Measurements from ENCODE around the gene DPP6. TPM values are rescaled to one million over a fixed set of nuclear protein-coding genes. Genes with fewer than 3 reads are reported as not detected.
A peak's percentile ranks its signal among the peaks of the same experiment; 100 is the strongest.

Gene DPP6
- total and polyA plus RNA-seq, 2 of the 8 experiments (the other 6 are each of a cell fraction or from before 2014, with no cell fraction given), result 4.7 to 6.8 TPM

DNA sequence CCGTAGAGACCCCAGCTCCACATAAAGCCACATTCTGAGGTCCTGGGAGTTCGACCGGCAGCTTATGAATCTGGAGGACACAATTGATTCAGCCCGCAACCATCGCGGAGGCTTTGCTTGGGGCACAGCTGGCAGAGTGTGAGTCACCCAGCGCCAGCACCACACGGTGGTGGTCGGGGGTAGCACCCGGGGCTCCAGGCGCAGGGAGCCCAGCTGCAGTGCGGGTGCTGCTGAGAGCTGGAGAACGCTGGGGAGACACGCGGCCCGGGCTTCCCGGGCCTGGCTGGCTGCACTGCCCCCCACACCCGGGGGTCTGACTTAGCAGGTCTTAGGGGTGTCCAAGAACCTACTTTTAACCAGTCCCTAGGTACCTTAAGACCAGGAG lies 862.8 kb downstream of the DPP6 start:
- Histone ChIP-seq H3K79me2 (ENCODE audit: control insufficient read depth in 1 of 2, insufficient read depth in 2 of 2, low read length in 2 of 2) (no peaks in the 10 kb centered on the region), H2BK5ac (ENCODE audit: low read depth, low read length) (no peak overlapping the region), H3K9me3 (ENCODE audit: insufficient read depth in 2 of 2, low read depth in 1 of 2, low read length in 1 of 2) (peaks cover 3% of the 10 kb centered on the region in 2 experiments; a peak in 2 of 4 replicates), H3K18ac (ENCODE audit: extremely low read depth, low read length) (no peak overlapping the region), H3K4me3 (ENCODE audit: extremely low read depth in 1 of 4, insufficient read depth in 2 of 4, low read depth in 3 of 4, low read length in 4 of 4) (no peak overlapping the region), H4K20me1 (replicated peaks in 1 of 2; ENCODE audit: control insufficient read depth in 1 of 2, insufficient read depth in 2 of 2, low read length in 2 of 2) (no peaks in the 10 kb centered on the region), H3K23ac (ENCODE audit: insufficient read length) (no peak overlapping the region), H3K36me3 (ENCODE audit: control insufficient read depth in 2 of 4, insufficient read depth in 4 of 4, low read length in 3 of 4) (no peaks in the 10 kb centered on the region), H3K9ac (replicated peaks in 1 of 4; ENCODE audit: extremely low read depth in 1 of 4, low read depth in 3 of 4, low read length in 3 of 4) (no peak overlapping the region), H3K79me1 (ENCODE audit: low read depth, low read length) (no peaks in the 10 kb centered on the region), H2BK20ac (ENCODE audit: low read length) (no peak overlapping the region), H2BK120ac (replicated peaks; ENCODE audit: low read depth, low read length) (no peak overlapping the region), H3K56ac (replicated peaks; ENCODE audit: insufficient read length, low read depth, low read length) (no peak overlapping the region), H4K91ac (replicated peaks; ENCODE audit: insufficient read length, low read length) (no peak overlapping the region), H2AFZ (ENCODE audit: low read length) (no peak overlapping the region), H2AK5ac (ENCODE audit: low read depth, low read length) (no peak overlapping the region), H2BK15ac (ENCODE audit: low read length) (no peak overlapping the region), H4K5ac (ENCODE audit: insufficient read length, low read depth, low read length) (no peak overlapping the region), H3K14ac (ENCODE audit: insufficient read length) (no peak overlapping the region), H3K27ac (ENCODE audit: low read depth, low read length) (no peak overlapping the region), H3K4me2 (ENCODE audit: insufficient read depth in 1 of 2, low read depth in 2 of 2, low read length in 2 of 2) (no peak overlapping the region), H3K4me1 (replicated peaks in 1 of 4; ENCODE audit: control insufficient read depth in 3 of 4, insufficient read depth in 4 of 4, low read length in 3 of 4) (peaks cover 0 to 2% (median 0%) of the 10 kb centered on the region in 4 experiments; a peak in 4 of 7 replicates), H4K8ac (ENCODE audit: extremely low read depth, insufficient read depth, low read length) (no peak overlapping the region), H3K4ac (replicated peaks; ENCODE audit: insufficient read length, low read depth, low read length) (no peak overlapping the region), H2BK12ac (ENCODE audit: low read depth, low read length) (no peak overlapping the region), H3K23me2 (ENCODE audit: low read depth, low read length) (no peaks in the 10 kb centered on the region; the same call in 1 of the 2 replicates), H3K27me3 (replicated peaks in 1 of 4; ENCODE audit: control insufficient read depth in 3 of 4, extremely low read depth in 1 of 4, insufficient read depth in 3 of 4, low read length in 3 of 4) (peaks cover 0 to 9% (median 7%) of the 10 kb centered on the region in 4 experiments; a peak in 5 of 7 replicates)
- FAIRE-seq (no peak), DNase-seq (ENCODE audit: low read depth in 1 of 2, low spot score in 2 of 2) (peak in 1 of 2 experiments; percentile 53)
- 91% methylated on average over 18 of the region's 18 CpGs; no CpG with 5 or more reads in 1 of the 2 experiments for WGBS, 2 experiments (ENCODE audit: extremely low coverage in 1 of 2, insufficient coverage in 1 of 2, insufficient read length in 1 of 2, insufficient replicate concordance in 2 of 2, low coverage in 1 of 2, low lambda C conversion rate in 2 of 2, missing lambda C conversion rate in 1 of 2)
- TF ChIP-seq JUND (IDR thresholded peaks at IDR 0.05; ENCODE audit: low read length) (peak; percentile 79), POU5F1 (IDR thresholded peaks at IDR 0.05; ENCODE audit: low read depth, low read length) (no peak), RAD21 (IDR thresholded peaks at IDR 0.05 in 1 of 2, conservative IDR thresholded peaks at IDR 0.05 in 1 of 2; ENCODE audit: low read depth in 2 of 2, low read length in 2 of 2) (peak; percentile 5 to 32; a peak in 2 of 4 replicates)
- TF ChIP-seq, protein P1, sequence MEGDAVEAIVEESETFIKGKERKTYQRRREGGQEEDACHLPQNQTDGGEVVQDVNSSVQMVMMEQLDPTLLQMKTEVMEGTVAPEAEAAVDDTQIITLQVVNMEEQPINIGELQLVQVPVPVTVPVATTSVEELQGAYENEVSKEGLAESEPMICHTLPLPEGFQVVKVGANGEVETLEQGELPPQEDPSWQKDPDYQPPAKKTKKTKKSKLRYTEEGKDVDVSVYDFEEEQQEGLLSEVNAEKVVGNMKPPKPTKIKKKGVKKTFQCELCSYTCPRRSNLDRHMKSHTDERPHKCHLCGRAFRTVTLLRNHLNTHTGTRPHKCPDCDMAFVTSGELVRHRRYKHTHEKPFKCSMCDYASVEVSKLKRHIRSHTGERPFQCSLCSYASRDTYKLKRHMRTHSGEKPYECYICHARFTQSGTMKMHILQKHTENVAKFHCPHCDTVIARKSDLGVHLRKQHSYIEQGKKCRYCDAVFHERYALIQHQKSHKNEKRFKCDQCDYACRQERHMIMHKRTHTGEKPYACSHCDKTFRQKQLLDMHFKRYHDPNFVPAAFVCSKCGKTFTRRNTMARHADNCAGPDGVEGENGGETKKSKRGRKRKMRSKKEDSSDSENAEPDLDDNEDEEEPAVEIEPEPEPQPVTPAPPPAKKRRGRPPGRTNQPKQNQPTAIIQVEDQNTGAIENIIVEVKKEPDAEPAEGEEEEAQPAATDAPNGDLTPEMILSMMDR (IDR thresholded peaks at IDR 0.05; ENCODE audit: control extremely low read depth in 1 of 3, insufficient read depth in 1 of 3, low read depth in 1 of 3, low read length in 3 of 3), result peak; percentile 46 to 54 (median 54)
- POLR2A ChIA-PET (ENCODE audit: partially characterized antibody), result interaction anchor here (1.0 kb wide), 1 partner anchor 14 kb away, joined by 3 read pairs; no protein-coding TSS in a partner anchor
- CTCF ChIA-PET (ENCODE audit: partially characterized antibody), result interaction anchor here (0.7 to 5.6 kb wide), 30 partner anchors 8 to 450 kb away, joined by 3 to 69 read pairs (median 4); no protein-coding TSS in a partner anchor
